Stimulated activated CD4-positive, alpha-beta T cell treated with anti-CD3 and anti-CD28 coated beads, Interleukin-12 subunit alpha, Interleukin-12 subunit beta, amount 100 ng/mL, for 48 hours (primary cell): ENCODE data around the gene TMEM94.
"Not testable (repeated sequence)": the region's sequence is repeated elsewhere in the genome, so short reads cannot be mapped to it uniquely, and the experiment has no call there.

Source experiments
- DNase-seq, 3 donors: peaks; one replicate each; pipeline ENCODE4 v3.0.0-alpha.2; 2020; ENCODE audit warnings: low read depth in 2 of 3, low spot score in 1 of 3

Gene TMEM94

GRCh38 chr17:75509528-75510258 lies 53.3 kb downstream of the TMEM94 start:
- no peak for DNase-seq

DNA sequence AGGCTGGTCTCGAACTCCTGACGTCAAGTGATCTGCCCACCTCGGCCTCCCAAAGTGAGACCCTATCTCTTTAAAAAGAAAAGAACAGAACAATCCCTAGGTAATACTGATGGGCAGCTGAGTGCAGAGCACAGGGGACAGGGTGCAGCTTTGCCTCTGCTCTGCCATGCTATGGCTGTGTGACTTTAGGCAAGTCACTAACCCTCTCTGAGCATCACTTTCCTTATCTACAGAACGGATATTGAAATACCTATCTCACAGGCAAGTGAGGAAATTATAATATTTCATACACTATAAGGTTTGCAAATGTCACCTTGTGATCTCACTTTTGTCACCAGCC lies 54.8 kb downstream of the TMEM94 start:
- no peak for DNase-seq

DNA sequence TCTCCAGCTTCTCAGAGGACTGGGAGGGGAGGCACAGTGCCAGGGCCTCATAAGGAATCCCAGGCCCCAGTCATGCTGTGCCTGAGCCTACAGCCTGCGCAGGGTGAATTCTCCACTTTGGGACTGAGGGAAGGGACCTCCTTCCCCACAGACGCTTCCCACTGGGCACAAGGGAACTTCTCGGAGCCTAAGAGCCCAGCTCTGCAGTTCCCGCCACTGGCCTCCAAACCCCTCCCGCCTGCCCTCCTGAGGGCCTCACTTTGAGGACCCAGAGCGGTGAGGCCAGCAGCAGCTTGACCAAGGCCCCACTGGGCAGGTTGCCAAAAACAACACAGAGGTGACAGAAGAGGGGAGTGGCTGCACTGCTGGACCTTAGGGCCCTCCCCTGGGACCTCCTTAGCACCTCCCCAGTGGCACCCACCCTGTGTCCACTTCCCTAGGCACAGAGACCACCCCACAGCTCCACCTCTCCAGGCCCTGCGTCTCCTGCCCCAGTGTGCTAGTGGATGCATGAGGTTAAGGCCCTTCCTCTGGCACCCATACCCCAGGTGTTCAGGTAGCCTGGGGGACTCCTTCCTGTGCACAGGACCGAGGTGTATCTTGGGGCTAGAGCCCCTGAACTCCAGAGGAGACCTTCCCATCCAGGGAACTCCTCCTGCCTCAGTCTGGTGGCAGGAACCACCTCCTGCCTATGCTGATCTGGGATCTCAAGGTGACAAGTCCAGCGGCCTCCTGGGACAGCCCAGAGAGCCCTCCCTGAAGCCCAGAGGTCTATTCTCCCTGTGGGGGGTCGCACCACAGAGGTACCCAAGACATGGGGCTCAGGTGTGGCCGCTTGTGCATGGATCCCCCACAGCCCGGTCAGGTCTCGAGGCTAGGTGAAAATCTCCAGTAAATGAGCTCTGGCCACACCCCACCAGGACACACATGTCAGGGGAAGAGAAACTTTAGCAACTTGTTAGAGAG lies 55.5 kb downstream of the TMEM94 start:
- DNase-seq, result no peak

GRCh38 chr17:75512926-75513640 lies 56.6 kb downstream of the TMEM94 start:
- no peak for DNase-seq

- no peak for DNase-seq
These were observed 57.2 kb downstream of the TMEM94 start for GRCh38 chr17:75513641-75514000.

GRCh38 chr17:75514299-75514918 lies 58.0 kb downstream of the TMEM94 start:
- no peak for DNase-seq

DNA sequence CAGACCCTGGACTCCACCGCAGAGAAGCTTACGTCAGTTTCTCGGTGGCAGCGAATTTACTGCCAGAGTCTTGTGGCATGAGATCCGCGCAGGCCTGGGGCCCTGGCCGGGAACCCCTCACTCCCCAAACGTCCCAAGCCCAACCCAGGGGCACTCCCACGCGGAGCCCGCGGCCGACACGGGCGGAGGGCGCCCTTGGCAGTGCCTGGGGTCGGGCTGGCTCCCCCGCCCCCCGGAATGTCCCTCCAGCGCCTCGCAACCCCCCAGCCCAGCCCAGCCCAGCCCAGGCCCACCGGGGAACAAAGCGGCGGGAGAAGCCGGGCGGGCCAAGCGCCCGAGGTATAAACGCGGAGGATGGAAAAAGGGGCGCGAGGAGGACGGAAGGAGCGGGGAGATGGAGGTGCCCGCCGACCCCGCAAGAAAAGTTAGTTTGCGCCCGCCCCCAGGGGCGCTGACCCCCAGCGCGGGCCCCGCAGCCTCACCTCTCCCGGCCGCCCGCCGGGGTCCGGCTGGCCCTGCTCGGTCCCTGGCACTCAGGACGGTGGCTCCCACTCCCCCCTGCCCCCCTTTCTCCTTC lies 58.6 kb downstream of the TMEM94 start:
- DNase-seq, result no peak

- peak; percentile 72 to 84 (median 84) for DNase-seq
These were observed 59.2 kb downstream of the TMEM94 start, which contains the start of gene CASKIN2 for GRCh38 chr17:75515496-75516254. Gene CASKIN2, minus strand, starts transcription at chr17:75515537. Its CDS starts 1,733 bp downstream, at chr17:75513804.

GRCh38 chr17:75516255-75516618 lies 59.8 kb downstream of the TMEM94 start, which contains the start of gene TSEN54:
Gene TSEN54, plus strand, starts transcription at chr17:75516528. Its CDS starts 33 bp downstream, at chr17:75516561.
- DNase-seq, result peak; percentile 91 to 97 (median 92)

GRCh38 chr17:75516619-75517296 lies 60.3 kb downstream of the TMEM94 start:
- peak in 1 of 3 donors; percentile 31 for DNase-seq

DNA sequence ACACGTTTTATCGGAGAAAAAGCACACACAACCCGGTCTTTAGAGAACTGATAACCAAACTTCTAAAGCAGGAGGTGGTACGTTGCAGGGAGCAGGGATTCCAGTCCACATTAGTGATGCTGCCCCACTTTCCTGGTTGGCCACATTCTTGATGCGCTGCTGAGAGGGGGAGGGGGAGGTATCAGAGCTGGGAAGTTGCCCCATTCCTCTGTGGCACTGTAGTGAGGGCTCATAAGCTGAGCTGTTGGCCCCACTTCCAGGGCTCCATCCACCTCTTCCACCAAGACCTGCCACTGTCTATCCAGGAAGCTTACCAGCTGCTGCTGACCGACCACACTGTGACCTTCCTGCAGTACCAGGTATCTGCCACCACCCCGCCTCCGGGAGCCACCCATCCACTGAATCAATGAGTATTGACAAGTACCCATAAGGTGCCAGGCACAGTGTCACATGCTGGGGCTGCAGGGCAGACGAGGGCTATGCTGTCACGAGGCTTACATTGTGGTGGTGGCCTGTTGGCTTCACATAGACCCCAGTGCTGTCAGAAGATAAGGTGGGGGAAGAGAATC lies 60.9 kb downstream of the TMEM94 start:
- DNase-seq, result peak in 1 of 3 donors; percentile 28

DNA sequence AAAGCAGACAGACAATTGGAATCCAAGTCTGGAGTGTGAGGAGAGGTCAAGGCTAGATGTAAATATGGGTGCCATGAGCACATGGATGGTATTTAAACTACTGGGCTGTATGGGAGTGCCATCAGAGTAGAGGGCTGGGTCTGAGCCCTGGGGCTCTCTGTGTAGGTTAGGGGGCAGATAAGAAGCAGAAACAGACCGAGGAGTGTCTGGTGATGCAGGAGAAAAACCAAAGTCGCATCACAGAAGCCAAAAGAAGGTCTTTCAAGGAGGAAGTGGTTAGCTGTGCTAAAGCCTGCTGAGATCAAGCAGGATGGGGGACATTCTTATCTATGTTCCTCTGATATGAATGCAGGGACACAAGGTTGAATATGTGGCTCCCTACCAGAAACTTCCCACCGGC lies 61.8 kb downstream of the TMEM94 start:
- no peak for DNase-seq

DNA sequence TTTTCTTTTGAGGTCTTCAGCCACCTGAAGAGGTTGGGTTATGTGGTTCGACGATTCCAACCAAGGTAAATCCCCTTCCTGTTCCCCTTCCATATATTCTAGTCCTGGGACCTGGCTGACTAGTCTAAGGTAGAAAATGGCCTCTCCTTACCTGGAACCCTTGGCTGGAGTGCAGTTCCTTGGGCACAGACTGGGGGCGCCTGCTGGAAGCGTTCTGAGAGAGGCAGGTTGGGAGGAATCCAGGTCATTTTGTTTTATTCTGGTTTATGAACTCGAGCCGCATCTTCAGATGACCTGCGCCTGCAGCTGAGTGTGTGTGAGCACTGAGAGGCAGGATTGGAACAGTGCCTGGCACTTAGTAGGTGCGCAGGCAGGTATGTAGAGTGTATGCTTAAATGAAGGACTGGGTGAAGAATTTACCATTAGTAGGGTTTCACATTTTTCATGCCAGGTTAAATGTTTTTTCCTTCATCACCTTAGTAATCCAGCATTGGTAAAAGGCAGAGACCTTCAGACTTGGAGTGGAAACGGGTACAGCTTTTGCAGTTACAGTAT lies 62.6 kb downstream of the TMEM94 start:
- no peak for DNase-seq

- DNase-seq, result not testable (repeated sequence)
These were observed 64.0 kb downstream of the TMEM94 start for GRCh38 chr17:75520413-75520812.

DNA sequence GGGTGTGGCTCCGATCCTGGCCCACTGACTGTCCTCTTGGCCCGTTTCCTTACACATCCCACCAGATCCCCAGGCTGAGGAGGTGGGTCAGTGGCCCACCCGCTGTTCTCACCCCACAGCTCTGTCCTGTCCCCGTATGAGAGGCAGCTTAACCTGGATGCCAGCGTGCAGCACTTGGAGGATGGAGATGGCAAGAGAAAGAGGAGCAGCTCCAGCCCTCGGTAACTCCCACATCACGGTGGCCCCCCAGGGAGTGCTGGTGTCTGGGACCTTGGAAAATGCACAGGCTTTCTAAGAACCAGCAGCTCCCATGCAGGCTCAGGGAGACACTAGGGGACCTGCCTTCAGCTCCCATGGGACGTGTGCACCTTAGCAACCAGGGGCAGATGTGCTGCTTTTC lies 64.9 kb downstream of the TMEM94 start:
- DNase-seq, result no peak

DNA sequence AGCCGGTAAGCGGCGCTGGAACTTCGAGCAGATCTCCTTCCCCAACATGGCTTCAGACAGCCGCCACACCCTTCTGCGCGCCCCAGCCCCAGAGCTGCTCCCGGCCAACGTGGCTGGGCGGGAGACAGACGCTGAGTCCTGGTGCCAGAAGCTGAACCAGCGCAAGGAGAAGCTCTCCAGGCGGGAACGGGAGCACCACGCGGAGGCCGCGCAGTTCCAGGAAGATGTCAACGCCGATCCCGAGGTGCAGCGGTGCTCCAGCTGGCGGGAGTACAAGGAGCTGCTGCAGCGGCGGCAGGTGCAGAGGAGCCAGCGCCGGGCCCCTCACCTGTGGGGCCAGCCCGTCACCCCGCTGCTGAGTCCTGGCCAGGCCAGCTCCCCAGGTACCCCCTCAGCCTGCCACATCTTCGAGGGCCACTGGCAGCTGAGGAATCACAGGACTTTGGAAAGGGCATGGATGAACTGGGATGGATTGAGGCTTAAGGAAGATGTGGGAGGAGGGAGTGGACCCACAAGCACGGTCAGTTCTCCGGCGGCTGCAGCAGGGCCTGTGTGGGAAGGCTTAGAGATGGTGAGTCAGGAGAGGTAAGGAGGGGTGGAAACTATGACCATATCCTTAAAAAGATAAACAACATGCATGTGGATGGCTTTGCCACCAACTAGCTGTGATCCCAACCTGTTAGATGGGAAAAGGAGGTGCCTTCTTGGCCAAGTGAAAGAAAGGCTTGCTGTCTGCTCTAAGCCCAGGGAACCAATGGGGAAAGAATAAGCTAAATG lies 65.7 kb downstream of the TMEM94 start:
- no peak for DNase-seq

GRCh38 chr17:75523647-75524046 lies 67.2 kb downstream of the TMEM94 start:
- no peak for DNase-seq
